Lower lobe of right lung (tissue), 2 donors: ENCODE data around the gene TAOK3. TPM values are rescaled to one million over a fixed set of nuclear protein-coding genes. Genes with fewer than 3 reads are reported as not detected.
"Not testable (repeated sequence)": the region's sequence is repeated elsewhere in the genome, so short reads cannot be mapped to it uniquely, and the experiment has no call there.

Experiments
- ATAC-seq, 2 donors: fragments of 200-7000 bp; cut with Tn5 transposase; one replicate each; pipeline ENCODE4 v1.9.1; 2020 to 2022; ENCODE audit warnings: mild to moderate bottlenecking in 2 of 2, moderate library complexity in 2 of 2
- DNase-seq: peaks from one replicate; pipeline ENCODE4 v3.0.0-alpha.2; 2020
- H3K27ac ChIP-seq: fragments of 200-600 bp; one replicate; pipeline ENCODE4 v1.8.0; 2022
- H3K27me3 ChIP-seq: fragments of 200-600 bp; one replicate; pipeline ENCODE4 v1.8.0; 2022; ENCODE audit warnings: low read depth
- H3K36me3 ChIP-seq: fragments of 200-600 bp; one replicate; pipeline ENCODE4 v1.8.0; 2022; ENCODE audit warnings: mild to moderate bottlenecking
- H3K4me1 ChIP-seq: fragments of 200-600 bp; one replicate; pipeline ENCODE4 v1.8.0; 2022
- H3K4me3 ChIP-seq: fragments of 200-600 bp; one replicate; pipeline ENCODE4 v1.8.0; 2022; ENCODE audit warnings: mild to moderate bottlenecking
- H3K9me3 ChIP-seq: fragments of 200-600 bp; one replicate; pipeline ENCODE4 v1.8.0; 2022
- CTCF ChIP-seq: fragments of 200-600 bp; IDR thresholded peaks from one replicate; pipeline ENCODE4 v1.8.0; 2022; ENCODE audit warnings: antibody characterized with exemption, mild to moderate bottlenecking
- intact Hi-C: fragments of 100-400 bp; cut with DNase I; formaldehyde crosslinking; loops from one replicate; pipeline ENCODE4 v1.11.0; 2022
- total RNA-seq: library from RNA; stranded (reverse); fragmentation: NEBNext Ultra II Directional; extraction: Animal tissue kit (Norgen Biotek cat#: 25700); gene quantifications from one replicate; pipeline ENCODE4 v1.2.1, GENCODE V29; 2021
- donor health status: DM: no; HTN: yes; CAD: no; lungs with severe emphysema.

Gene TAOK3
- total RNA-seq, 1 donor from 2014 or later: 68.8 TPM

- Histone ChIP-seq H3K4me3 (no peak overlapping the region), H3K27me3 (no peaks in the 10 kb centered on the region), H3K36me3 (peaks cover 12% of the 10 kb centered on the region), H3K27ac (no peak overlapping the region), H3K4me1 (no peaks in the 10 kb centered on the region), H3K9me3 (no peaks in the 10 kb centered on the region)
- TF ChIP-seq CTCF: no peak
- DNase-seq (no peak), ATAC-seq (no peak)
- intact Hi-C loops: no loop called here
Observed at GRCh38 chr12:118249547-118249946, 123.2 kb downstream of the TAOK3 start.

- H3K27ac ChIP-seq, H3K9me3 ChIP-seq, H3K4me3 ChIP-seq, ATAC-seq, H3K4me1 ChIP-seq, DNase-seq, intact Hi-C loops, H3K27me3 ChIP-seq: not testable (repeated sequence)
- H3K36me3 ChIP-seq: peaks cover 26% of the 10 kb centered on the region
Observed at GRCh38 chr12:118245886-118246285, 126.8 kb downstream of the TAOK3 start.

GRCh38 chr12:118238888-118239287 is 133.8 kb downstream of the TAOK3 start:
- H3K4me1 ChIP-seq: peaks cover 4% of the 10 kb centered on the region
- ATAC-seq (no peak), DNase-seq (no peak)
- peaks cover 47% of the 10 kb centered on the region for H3K36me3 ChIP-seq
- no peak overlapping the region for H3K4me3 ChIP-seq
- intact Hi-C loops: no loop called here
- no peak for TF ChIP-seq CTCF
- no peaks in the 10 kb centered on the region for H3K9me3 ChIP-seq
- no peaks in the 10 kb centered on the region for H3K27me3 ChIP-seq
- no peak overlapping the region for H3K27ac ChIP-seq

- DNase-seq (no peak), ATAC-seq (no peak)
- no peak for TF ChIP-seq CTCF
- no peak overlapping the region for H3K4me3 ChIP-seq
- H3K27ac ChIP-seq: no peak overlapping the region
- H3K36me3 ChIP-seq: peaks cover 43% of the 10 kb centered on the region
- intact Hi-C loops: no loop called here
- peaks cover 4% of the 10 kb centered on the region for H3K4me1 ChIP-seq
- H3K27me3 ChIP-seq: no peaks in the 10 kb centered on the region
- no peaks in the 10 kb centered on the region for H3K9me3 ChIP-seq
Observed at GRCh38 chr12:118237908-118238307, 134.8 kb downstream of the TAOK3 start.

GRCh38 chr12:118237052-118237665 is 135.5 kb downstream of the TAOK3 start:
- TF ChIP-seq CTCF: no peak
- peaks cover 4% of the 10 kb centered on the region for H3K4me1 ChIP-seq
- no peak overlapping the region for H3K27ac ChIP-seq
- ATAC-seq: peak in 1 of 2 donors; percentile 56
- H3K9me3 ChIP-seq: no peaks in the 10 kb centered on the region
- no peaks in the 10 kb centered on the region for H3K27me3 ChIP-seq
- peaks cover 36% of the 10 kb centered on the region for H3K36me3 ChIP-seq
- intact Hi-C loops: no loop called here
- DNase-seq: no peak
- no peak overlapping the region for H3K4me3 ChIP-seq

GRCh38 chr12:118220702-118221101 is 152.0 kb downstream of the TAOK3 start:
- intact Hi-C loops: no loop called here
- peaks cover 15% of the 10 kb centered on the region for H3K36me3 ChIP-seq
- no peak for ATAC-seq
- H3K4me1 ChIP-seq: no peaks in the 10 kb centered on the region
- H3K4me3 ChIP-seq: no peak overlapping the region
- no peak overlapping the region for H3K27ac ChIP-seq
- no peaks in the 10 kb centered on the region for H3K9me3 ChIP-seq
- TF ChIP-seq CTCF: no peak
- no peaks in the 10 kb centered on the region for H3K27me3 ChIP-seq
- DNase-seq: no peak
